Hematopoietic multipotent progenitor cell treated with erythropoietin and hydrocortisone succinate and interleukin-3 and kit ligand, for 15 days (in vitro differentiated cells): ENCODE results near the gene B3GAT3.
"Not testable (repeated sequence)": the region's sequence is repeated elsewhere in the genome, so short reads cannot be mapped to it uniquely, and the experiment has no call there.

Experiments used
- DNase-seq: peaks from one replicate; pipeline ENCODE4 v3.0.0-alpha.2; 2015; ENCODE audit warnings: low spot score

The B3GAT3 gene

DNA sequence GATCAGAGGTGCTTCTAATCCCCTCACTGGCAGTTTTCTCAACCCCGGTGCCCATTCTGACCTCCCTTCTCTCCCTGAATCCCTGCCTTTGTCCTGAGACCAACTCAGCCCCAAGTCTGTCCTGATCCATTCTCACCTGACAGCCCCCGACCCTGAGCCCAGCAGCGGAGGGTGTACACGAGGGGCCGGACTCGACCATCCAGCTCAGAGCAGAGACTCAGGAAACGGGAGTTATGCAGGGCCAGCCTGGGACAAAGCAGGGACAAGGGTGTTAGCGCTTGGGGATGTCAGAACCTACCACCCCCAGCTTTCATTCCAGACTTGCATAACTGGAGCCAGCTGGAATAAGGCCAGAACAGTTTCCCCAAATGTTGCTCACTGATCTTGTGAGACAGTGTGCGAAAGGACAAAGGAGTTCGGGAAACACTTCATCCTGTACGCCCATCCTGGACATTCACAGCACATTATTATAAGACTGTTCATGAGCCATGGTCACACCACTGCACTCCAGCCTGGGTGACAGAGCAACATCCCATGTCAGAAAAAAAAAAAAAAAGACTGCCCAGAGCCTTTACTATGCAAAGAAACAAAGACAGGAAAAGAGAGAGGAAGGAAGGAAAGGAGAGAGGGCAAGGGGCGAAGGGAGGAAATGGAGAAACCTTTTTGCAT is 44.6 kb downstream of the B3GAT3 start:
- no peak for DNase-seq

- DNase-seq: no peak
Measured at GRCh38 chr11:62575837-62576236, 45.9 kb downstream of the B3GAT3 start.

DNA sequence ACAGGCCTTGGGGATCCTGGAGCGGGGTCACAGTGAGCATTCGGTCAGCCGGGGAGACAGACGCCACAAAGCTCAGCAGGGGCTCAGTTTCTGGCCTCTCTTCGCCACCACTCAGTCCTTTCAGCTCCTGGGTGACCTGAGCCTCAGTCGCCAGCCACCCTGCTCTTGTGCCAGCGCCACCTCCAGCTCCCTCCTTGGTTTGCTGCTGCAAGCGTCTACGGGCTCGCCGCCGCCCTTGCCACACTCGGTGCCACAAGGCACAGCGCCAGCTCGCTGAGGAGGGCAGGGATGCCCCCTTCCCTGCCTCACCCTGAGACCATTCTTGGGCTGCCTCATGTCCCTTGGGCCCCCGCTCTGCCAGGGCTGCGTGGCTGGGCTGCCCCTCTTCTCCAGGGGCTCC is 46.6 kb downstream of the B3GAT3 start:
- DNase-seq: no peak

DNA sequence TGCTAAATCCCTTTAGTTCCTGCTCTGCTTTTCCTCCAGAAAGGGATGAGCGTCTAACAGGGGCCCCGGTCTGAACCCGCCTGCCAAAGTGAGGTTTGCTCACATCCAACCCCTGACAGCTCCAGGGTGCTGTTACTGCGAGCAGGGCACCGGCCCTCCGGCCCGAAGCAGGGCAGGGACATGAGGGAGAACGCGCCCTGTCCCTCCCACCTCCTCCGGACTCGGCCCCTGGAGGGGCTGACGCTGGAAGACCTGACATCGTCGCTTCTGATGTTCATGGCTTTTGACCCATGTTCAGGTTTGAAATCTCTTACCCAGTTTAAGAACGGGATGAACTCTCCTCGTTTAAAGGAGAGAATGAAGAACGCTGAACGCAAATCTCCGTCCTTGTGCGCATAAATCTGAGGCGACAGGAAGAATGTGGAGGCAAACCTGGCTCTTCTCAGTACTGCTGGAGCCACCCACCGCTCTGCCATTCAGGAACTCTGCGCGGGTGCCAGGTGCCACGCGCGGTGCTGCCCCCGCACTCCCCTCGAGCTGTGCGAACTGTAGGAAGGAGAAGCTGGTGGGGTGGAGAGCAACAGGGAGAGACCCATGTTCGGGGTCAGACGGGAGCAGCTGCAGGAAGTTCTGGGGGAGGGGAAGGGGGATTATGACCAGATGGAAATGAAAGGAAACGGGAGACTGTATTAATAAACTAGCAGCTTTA is 47.3 kb downstream of the B3GAT3 start:
- no peak for DNase-seq

GRCh38 chr11:62573592-62574362 is 48.0 kb downstream of the B3GAT3 start, which contains the start of gene EEF1G:
Gene EEF1G (minus strand): TSS chr11:62573891. CDS start chr11:62573842, 49 bp downstream.
- peak; percentile 100 for DNase-seq

- peak; percentile 27 for DNase-seq
Measured at GRCh38 chr11:62573006-62573591, 48.7 kb downstream of the B3GAT3 start.

DNA sequence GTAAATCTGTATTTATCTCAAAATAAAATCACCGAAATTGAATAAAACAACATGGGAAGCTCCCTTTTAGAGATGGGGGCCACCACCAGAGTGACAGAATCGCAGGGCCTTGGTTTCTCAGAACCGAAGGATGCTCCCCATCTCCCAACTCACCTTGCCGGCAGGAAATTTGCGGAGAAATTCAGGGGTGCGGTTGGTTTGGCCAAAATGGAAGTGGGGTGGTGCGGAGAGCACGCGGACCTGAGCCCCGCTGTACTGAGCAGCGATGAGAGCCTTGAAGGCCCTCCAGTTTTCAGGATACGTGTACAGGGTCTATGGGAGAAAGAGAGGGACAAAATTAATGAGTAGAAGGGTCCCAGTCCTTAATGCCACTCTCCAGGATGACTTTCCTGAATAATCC is 49.4 kb downstream of the B3GAT3 start:
- no peak for DNase-seq

- not testable (repeated sequence) for DNase-seq
Measured at GRCh38 chr11:62571493-62571892, 50.3 kb downstream of the B3GAT3 start.

DNA sequence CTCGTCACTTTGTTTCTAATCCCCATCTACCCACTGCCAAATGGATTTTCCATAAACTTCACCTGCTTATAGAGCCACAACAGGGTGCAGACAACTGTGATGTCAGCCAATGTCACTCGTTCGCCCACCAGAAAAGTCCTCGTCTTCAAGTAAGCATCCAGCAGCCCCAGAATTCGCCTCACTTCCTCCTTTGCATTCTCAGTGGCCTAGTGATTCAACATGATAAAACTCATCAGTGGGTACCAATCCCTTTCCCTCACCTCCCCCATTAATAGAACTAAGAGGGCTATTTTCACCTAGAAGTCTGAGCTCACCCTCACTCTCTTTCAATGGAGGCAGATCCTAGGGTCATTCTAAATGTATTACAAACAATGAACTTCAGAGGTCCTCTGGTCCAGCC is 50.9 kb downstream of the B3GAT3 start:
- not testable (repeated sequence) for DNase-seq

GRCh38 chr11:62569611-62570010 is 52.2 kb downstream of the B3GAT3 start:
- no peak for DNase-seq

DNA sequence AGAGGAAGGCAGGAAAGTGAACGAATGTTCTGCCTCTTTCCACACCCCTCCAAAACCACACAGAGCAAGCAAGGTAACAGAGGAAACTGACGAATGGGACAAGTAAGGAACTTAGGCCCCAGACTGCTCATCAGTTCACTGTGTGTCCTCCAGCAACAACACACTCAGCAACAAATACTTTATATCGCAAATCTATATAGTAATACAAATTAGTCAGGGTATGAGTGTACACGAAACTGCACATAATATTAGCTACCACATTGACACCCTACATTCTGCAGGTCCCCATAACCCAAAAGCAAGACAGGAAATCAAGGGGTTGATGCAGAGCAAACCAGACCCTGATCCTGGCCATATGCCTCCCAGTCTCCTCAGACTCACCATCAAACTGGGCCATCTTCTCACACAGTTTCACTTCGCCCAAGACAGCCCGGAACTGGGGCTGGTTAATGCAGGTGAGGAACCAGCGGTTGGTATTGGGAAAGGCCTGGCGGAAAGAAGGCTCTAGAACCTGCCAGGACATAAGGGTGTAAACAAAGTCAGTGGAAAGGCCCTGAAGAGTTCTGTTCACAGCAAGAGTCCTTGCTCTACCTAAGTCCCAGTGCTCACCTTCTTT is 54.7 kb downstream of the B3GAT3 start:
- DNase-seq: no peak

- no peak for DNase-seq
Measured at GRCh38 chr11:62566247-62566646, 55.5 kb downstream of the B3GAT3 start.
